GM10847 (cell line): Measurements from ENCODE around the gene ASB18.

Experiments
- POLR2A ChIP-seq: IDR thresholded peaks from 2 replicates; pipeline ENCODE4 v1.6.1; 2011; ENCODE audit not compliant: insufficient read length; ENCODE audit errors: extremely low read depth

The ASB18 gene

GRCh38 chr2:236291476-236291875, 27.3 kb upstream of the ASB18 start:
- TF ChIP-seq POLR2A: no peak

GRCh38 chr2:236290742-236291425, 26.7 kb upstream of the ASB18 start:
- no peak for TF ChIP-seq POLR2A

DNA sequence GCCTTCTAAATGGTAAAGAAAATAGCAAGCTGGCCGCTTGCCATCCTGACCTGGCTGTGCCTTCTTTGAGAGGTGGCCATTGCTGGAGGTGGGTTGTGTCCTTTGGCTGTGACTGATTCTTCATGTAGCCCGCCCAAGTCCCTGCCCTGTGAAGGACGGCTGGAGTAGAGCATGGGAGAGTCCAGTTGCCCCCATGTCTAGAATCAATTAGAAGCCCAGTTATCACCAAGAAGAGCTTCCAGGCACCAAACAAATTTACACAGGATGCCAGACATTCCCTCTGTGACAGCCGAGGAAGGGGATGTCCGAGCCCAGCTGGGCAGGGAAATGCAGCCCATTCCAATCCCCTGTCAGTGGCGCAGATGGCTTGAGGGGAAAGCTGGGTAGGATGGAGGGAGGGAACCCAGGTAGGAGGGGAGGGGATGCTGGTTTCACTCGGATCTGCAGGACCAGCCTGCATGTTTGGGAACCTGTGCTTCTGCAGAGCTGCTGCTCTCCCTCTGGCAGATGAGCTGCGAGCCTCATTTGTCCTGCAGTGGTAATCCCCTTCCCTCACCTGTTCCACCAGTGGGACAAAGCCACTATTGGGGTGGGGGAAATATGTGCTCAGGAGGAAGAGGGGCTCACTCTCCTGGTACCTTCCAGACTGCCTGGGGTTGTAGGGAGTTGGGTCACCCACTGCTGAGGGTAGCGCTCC, 25.7 kb upstream of the ASB18 start:
- no peak for TF ChIP-seq POLR2A

DNA sequence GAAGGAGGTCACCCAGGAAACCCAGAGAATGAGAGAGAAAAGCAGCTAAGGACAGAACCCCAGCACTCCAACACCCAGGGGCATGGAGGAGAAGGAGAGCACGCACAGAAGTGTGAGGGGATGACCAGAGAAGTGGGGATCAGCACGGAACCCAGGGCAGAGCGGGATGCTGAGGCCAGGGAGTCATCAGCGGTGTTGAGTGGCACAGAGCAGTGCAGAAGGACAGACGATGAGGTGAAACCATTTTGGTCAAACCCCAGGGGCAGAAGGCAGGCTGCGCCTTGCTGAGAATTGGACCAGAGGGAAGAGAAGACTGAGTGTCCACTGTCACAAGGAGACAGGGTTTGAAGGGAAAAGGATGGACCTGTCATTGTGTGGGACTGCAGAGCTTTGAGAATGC, 23.4 kb upstream of the ASB18 start:
- no peak for TF ChIP-seq POLR2A

DNA sequence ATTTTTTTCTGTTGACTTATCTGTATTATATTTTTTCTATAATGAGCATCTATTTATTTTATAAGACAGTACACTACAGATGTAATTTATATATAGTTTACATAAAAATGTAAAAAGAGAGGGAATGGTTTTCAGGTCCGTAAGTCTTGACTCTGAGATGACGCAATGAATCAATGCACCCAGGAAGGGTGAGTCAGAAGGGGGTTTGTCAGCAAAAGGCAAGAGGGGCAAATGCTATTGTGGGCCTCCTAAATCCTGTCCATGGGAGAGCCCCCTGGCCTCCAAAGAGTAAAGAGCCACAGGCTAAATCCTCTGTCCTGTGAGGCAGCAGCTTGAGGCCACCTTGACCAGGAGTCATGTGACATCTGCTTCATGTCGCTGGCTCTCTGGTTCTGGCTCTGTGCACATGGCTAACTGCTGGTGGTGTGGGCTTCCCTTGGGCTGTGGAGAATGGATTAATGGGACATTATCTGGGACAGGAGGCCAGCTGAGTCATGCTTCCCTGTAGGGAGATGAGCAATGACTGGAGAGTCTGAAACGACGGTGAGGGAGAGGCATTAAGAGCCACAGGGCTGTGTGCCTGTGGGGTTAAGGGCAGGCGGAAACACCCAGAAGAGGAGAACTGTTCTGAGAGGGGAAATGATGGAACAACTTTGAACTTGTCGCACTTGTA, 22.8 kb upstream of the ASB18 start:
- TF ChIP-seq POLR2A: no peak

GRCh38 chr2:236284208-236284607, 20.0 kb upstream of the ASB18 start:
- no peak for TF ChIP-seq POLR2A

- TF ChIP-seq POLR2A: no peak
Observed at GRCh38 chr2:236282406-236282805, 18.2 kb upstream of the ASB18 start.

DNA sequence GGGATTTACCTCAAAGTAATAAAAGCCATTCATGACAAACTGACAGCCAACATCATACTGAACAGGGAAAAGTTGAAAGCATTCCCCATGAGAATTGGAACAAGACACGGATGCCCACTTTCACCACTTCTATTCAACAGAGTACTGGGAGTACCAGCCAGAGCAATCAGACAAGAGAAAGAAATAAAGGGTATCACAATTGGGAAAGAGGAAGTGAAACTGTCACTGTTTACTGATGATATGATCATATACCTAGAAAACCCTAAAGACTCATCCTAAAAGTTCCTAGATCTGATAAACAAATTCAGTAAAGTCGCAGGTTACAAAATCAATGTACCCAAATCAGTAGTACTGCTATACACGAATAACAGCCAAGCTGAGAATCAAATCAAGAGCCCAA, 17.2 kb upstream of the ASB18 start:
- no peak for TF ChIP-seq POLR2A

DNA sequence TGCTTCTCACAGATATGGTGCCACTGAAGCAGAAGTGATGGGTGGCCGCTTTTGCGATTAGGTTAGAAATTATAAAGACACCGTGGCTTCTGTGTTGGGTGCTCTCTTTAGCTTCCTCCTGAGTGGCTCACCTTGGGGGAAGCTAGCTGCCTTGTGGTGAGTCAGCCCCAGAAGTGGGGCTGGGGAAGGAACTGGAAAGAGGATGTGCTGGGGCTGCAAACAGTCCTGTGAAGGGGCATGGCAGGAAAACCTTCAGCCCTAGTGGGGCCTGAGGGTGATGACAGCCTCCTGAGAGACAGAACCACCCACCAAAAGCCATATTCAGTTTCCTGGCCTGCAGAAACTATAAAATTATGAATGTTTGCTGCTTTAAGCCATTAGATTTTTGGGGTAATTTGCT, 8.9 kb upstream of the ASB18 start:
- TF ChIP-seq POLR2A: no peak

GRCh38 chr2:236271851-236272250, 7.6 kb upstream of the ASB18 start:
- no peak for TF ChIP-seq POLR2A

DNA sequence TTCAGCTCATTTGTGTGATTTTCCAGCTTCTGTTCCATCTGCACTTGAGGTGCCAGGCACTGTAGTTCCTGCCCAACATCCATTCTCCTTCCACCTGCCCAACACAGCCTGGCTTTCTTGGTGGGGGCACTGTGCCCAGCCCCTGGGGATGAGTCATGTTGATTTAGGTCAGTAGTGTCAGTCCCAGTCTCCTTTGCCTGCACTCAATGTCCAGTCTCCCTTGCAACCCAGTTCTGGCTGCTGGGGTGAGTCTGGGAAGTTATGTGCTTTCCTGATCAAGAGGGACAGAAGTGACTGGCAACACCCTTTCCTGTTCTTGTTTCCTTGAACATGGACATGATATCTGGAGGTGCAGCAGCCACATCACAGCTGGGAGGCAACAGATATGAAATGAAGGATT, 1.5 kb upstream of the ASB18 start:
- TF ChIP-seq POLR2A: no peak

- TF ChIP-seq POLR2A: no peak
Observed at GRCh38 chr2:236262238-236262637, 2.0 kb downstream of the ASB18 start.

GRCh38 chr2:236261452-236261851, 2.8 kb downstream of the ASB18 start:
- TF ChIP-seq POLR2A: no peak

GRCh38 chr2:236259371-236259770, 4.8 kb downstream of the ASB18 start:
- TF ChIP-seq POLR2A: no peak

GRCh38 chr2:236257575-236257974, 6.6 kb downstream of the ASB18 start:
- no peak for TF ChIP-seq POLR2A

DNA sequence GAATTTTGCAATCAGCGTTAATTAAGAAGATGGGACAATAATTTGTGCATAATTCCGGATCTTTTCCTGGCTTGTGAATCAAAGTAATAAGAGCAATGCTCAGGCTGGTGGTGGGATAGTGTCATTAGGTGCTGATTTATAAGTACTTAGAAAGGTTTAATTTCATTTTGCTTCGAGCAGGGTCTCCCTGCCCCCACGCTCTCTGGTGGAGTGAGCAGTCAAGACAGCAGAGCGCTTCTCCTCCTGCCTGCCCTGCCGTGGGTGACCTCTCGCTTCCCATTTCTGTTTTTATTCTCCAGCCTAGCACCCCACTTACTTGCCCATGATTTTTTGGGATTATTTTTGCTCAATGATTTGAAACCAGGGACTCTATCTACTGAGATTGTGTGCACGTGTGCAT, 7.1 kb downstream of the ASB18 start:
- TF ChIP-seq POLR2A: no peak

DNA sequence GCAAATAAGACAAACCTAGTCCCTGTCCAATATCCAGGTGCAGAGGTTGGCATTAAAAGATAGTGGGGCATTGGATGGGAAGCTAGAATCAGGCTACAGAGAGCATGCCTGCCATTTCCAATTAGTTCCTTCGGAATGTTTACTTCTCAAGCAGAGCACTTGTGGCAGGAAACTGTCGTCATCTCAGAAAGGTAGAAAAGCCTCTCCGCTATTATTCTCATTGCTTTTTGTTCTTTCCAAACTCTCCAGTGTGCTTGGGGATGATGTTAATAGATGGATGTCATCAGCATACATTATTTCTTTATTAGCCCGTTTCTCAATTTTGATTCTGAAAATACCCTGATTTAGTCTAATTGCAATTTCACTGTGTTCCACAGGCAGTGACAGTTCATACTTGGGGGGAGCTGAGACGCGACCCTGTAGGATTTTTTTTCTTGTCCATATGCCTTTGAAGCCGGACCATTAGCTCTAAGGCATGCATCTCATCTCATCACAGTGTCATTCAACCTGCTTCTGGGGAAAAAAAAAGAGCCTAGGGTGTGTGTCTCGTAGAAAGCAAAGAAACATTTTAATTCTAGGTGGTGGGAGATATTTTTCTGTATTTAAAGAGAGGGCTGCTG, 7.7 kb downstream of the ASB18 start:
- no peak for TF ChIP-seq POLR2A

DNA sequence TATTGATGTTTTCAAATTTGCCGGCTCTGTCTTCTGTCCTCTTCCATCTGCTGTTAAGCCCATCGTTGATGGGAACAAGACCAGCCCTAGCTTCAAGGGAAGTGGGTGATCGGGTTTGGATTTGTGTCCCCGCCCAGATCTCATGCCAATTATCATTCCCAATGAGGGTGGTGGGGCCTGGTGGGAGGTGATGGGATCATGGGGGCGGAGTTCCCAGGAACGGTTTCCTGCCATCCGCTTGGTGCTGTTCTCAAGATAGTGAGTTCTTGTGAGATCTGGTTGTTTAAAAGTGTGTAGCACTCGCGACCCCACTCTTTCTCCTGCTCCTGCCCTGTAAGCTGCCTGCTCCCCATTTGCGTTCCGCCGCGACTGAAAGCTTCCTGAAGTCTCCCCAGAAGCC, 9.5 kb downstream of the ASB18 start:
- TF ChIP-seq POLR2A: no peak
